Gastroesophageal sphincter (tissue), 3 donors: Measurements from ENCODE around the gene PLA2G4B.

Source experiments
- CTCF ChIP-seq, 4 experiments: fragments of 200-600 bp in 2 of 4; fragments of 450-650 bp in 2 of 4; sonication (generic) in 1 of 4; IDR thresholded peaks; one replicate each; pipeline ENCODE4 v1.5.1; 2017 to 2019; ENCODE audit warnings: antibody characterized with exemption in 4 of 4, mild to moderate bottlenecking in 2 of 4, moderate library complexity in 2 of 4
- POLR2A ChIP-seq, 2 donors: fragments of 450-650 bp; IDR thresholded peaks; one replicate each; pipeline ENCODE4 v1.6.1; 2017; ENCODE audit warnings: antibody characterized with exemption in 2 of 2, mild to moderate bottlenecking in 2 of 2, moderate library complexity in 1 of 2
- POLR2AphosphoS5 ChIP-seq: sonication (generic); formaldehyde crosslinking; IDR thresholded peaks from one replicate; pipeline ENCODE4 v1.6.1; 2017; ENCODE audit warnings: antibody characterized with exemption

DNA sequence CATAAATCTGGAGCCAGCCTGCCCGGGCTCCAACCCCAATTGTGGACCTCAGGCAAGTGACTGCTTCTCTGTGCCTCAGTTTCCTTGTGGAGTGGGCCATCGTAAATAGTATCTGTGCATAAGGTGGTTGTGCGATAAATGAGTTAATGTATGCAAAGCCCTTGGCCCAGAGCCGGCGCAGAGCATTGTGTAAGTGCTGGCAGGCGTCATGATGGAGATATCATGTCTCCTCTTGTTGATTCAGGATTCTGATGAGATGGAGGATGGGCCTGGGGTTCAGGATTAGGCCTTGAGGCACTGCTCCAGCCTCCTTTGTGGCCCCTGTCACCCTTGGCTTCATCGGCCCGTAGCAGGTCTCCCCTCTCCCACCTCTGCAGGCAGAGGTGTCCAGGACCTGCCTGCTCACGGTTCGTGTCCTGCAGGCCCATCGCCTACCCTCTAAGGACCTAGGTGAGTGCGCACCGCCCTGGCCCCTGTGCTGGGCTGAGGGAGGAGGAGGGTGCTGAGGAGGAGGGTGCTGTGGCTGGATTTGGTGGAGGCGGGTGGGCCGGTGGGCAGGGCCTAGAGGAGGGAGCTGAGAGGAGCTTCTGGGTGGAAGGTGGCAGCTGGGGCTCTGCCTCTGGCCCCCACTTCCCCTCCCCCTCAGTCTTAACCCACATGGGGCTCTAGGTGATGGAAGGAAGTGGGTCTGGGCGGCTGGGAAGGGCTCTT, 1.3 kb downstream of the PLA2G4B start:
- no peak for TF ChIP-seq CTCF (IDR thresholded peaks at IDR 0.05)
- TF ChIP-seq POLR2AphosphoS5 = no peak
- TF ChIP-seq POLR2A (IDR thresholded peaks at IDR 0.05) = no peak
